Upper lobe of right lung (tissue), 1 donor: ENCODE data around the gene RTN4RL1. TPM values are rescaled to one million over a fixed set of nuclear protein-coding genes. Genes with fewer than 3 reads are reported as not detected.

ENCODE experiments used
- ATAC-seq: fragments of 200-7000 bp; cut with Tn5 transposase; one replicate; pipeline ENCODE4 v1.9.1; 2020; ENCODE audit warnings: mild to moderate bottlenecking, moderate library complexity
- DNase-seq: peaks from one replicate; pipeline ENCODE4 v3.0.0-alpha.2; 2020
- H3K27ac ChIP-seq: fragments of 200-600 bp; one replicate; pipeline ENCODE4 v1.8.0; 2022
- H3K27me3 ChIP-seq: fragments of 200-600 bp; one replicate; pipeline ENCODE4 v1.8.0; 2022; ENCODE audit warnings: mild to moderate bottlenecking
- H3K36me3 ChIP-seq: fragments of 200-600 bp; one replicate; pipeline ENCODE4 v1.8.0; 2022
- H3K4me1 ChIP-seq: fragments of 200-600 bp; one replicate; pipeline ENCODE4 v1.8.0; 2022
- H3K4me3 ChIP-seq: fragments of 200-600 bp; one replicate; pipeline ENCODE4 v1.8.0; 2022; ENCODE audit warnings: mild to moderate bottlenecking
- H3K9me3 ChIP-seq: fragments of 200-600 bp; one replicate; pipeline ENCODE4 v1.8.0; 2022
- CTCF ChIP-seq: fragments of 200-600 bp; IDR thresholded peaks from one replicate; pipeline ENCODE4 v1.8.0; 2022; ENCODE audit warnings: antibody characterized with exemption
- intact Hi-C: fragments of 100-400 bp; cut with DNase I; formaldehyde crosslinking; loops from one replicate; pipeline ENCODE4 v1.11.0; 2022
- total RNA-seq: library from RNA; stranded (reverse); fragmentation: NEBNext Ultra II Directional; extraction: Animal tissue kit (Norgen Biotek cat#: 25700); gene quantifications from one replicate; pipeline ENCODE4 v1.2.1, GENCODE V29; 2021
- donor health status: DM: no; HTN: yes; CAD: no; lungs with severe emphysema.

Gene RTN4RL1
- total RNA-seq, 1 donor from 2014 or later, result 4.3 TPM

GRCh38 chr17:2040219-2040827 is 15.2 kb upstream of the RTN4RL1 start:
- intact Hi-C loops, result no loop called here
- no peak overlapping the region for H3K27ac ChIP-seq
- DNase-seq, result no peak

GRCh38 chr17:2037155-2037554 is 12.0 kb upstream of the RTN4RL1 start:
- no peaks in the 10 kb centered on the region for H3K9me3 ChIP-seq
- intact Hi-C loops, result no loop called here
- H3K4me3 ChIP-seq, result no peak overlapping the region
- no peak overlapping the region for H3K27ac ChIP-seq
- DNase-seq (no peak), ATAC-seq (no peak)
- peaks cover 3% of the 10 kb centered on the region for H3K4me1 ChIP-seq
- peaks cover 46% of the 10 kb centered on the region for H3K36me3 ChIP-seq
- TF ChIP-seq CTCF, result no peak
- H3K27me3 ChIP-seq, result no peaks in the 10 kb centered on the region

More at GRCh38 chr17:2040219-2040827, 15.2 kb upstream of the RTN4RL1 start:
- Histone ChIP-seq H3K27me3 (no peaks in the 10 kb centered on the region), H3K4me1 (peaks cover 13% of the 10 kb centered on the region), H3K36me3 (peaks cover 58% of the 10 kb centered on the region), H3K9me3 (no peaks in the 10 kb centered on the region), H3K4me3 (no peak overlapping the region)
- TF ChIP-seq CTCF, result no peak
- ATAC-seq, result no peak

- no peak for DNase-seq
- Histone ChIP-seq H3K36me3 (peaks cover 45% of the 10 kb centered on the region), H3K9me3 (no peaks in the 10 kb centered on the region), H3K4me1 (peaks cover 8% of the 10 kb centered on the region), H3K27ac (no peak overlapping the region), H3K4me3 (no peak overlapping the region), H3K27me3 (no peaks in the 10 kb centered on the region)
- TF ChIP-seq CTCF, result no peak
- intact Hi-C loops, result no loop called here
- ATAC-seq, result no peak
These were observed 10.7 kb upstream of the RTN4RL1 start for GRCh38 chr17:2035541-2036488.

- H3K27ac ChIP-seq, result no peak overlapping the region
- H3K4me3 ChIP-seq, result no peak overlapping the region
- no peak for ATAC-seq
- peaks cover 10% of the 10 kb centered on the region for H3K4me1 ChIP-seq
- no peak for DNase-seq
- intact Hi-C loops, result no loop called here
- no peaks in the 10 kb centered on the region for H3K27me3 ChIP-seq
- H3K9me3 ChIP-seq, result no peaks in the 10 kb centered on the region
- peaks cover 37% of the 10 kb centered on the region for H3K36me3 ChIP-seq
- TF ChIP-seq CTCF, result no peak
These were observed 9.8 kb upstream of the RTN4RL1 start for GRCh38 chr17:2034806-2035540.

GRCh38 chr17:2034157-2034556 is 9.0 kb upstream of the RTN4RL1 start:
- DNase-seq (no peak), ATAC-seq (no peak)
- Histone ChIP-seq H3K4me1 (peaks cover 10% of the 10 kb centered on the region), H3K27me3 (no peaks in the 10 kb centered on the region), H3K36me3 (peaks cover 37% of the 10 kb centered on the region), H3K27ac (no peak overlapping the region), H3K9me3 (no peaks in the 10 kb centered on the region), H3K4me3 (no peak overlapping the region)
- intact Hi-C loops, result no loop called here
- TF ChIP-seq CTCF, result no peak
